Neural progenitor cell (in vitro differentiated cells): Measurements from ENCODE around the gene TRIP4. TPM values are rescaled to one million over a fixed set of nuclear protein-coding genes. Genes with fewer than 3 reads are reported as not detected.

ENCODE experiments used
- DNase-seq: peaks from one replicate; pipeline ENCODE4 v3.0.0-alpha.2; 2016; ENCODE audit warnings: low spot score
- H2AFZ ChIP-seq: fragments of 200-600 bp; sonication (generic); replicated peaks from 2 replicates; pipeline ENCODE4 v1.6.1; 2016; ENCODE audit warnings: antibody characterized with exemption
- H3F3A ChIP-seq: fragments of 200-600 bp; sonication (generic); 2 replicates; pipeline ENCODE4 v1.6.1; 2016; ENCODE audit warnings: antibody characterized with exemption, low read depth
- H3K27ac ChIP-seq: fragments of 200-600 bp; sonication (generic); 2 replicates; pipeline ENCODE4 v1.5.1; 2016; ENCODE audit warnings: mild to moderate bottlenecking
- H3K27me3 ChIP-seq: fragments of 200-600 bp; sonication (generic); 2 replicates; pipeline ENCODE4 v1.6.1; 2016; ENCODE audit warnings: mild to moderate bottlenecking, moderate library complexity
- H3K36me3 ChIP-seq: fragments of 200-600 bp; sonication (generic); 2 replicates; pipeline ENCODE4 v1.5.1; 2016
- H3K4me1 ChIP-seq: fragments of 200-600 bp; sonication (generic); 2 replicates; pipeline ENCODE4 v1.6.1; 2016; ENCODE audit warnings: mixed run types
- H3K4me2 ChIP-seq: fragments of 200-600 bp; sonication (generic); 2 replicates; pipeline ENCODE4 v1.6.1; 2016
- H3K4me3 ChIP-seq: fragments of 200-600 bp; sonication (generic); 2 replicates; pipeline ENCODE4 v1.5.1; 2016
- H3K79me2 ChIP-seq: fragments of 200-600 bp; sonication (generic); 2 replicates; pipeline ENCODE4 v1.6.1; 2016; ENCODE audit warnings: low read depth
- H3K9ac ChIP-seq: fragments of 200-600 bp; sonication (generic); 2 replicates; pipeline ENCODE4 v1.6.1; 2016
- H3K9me3 ChIP-seq: fragments of 200-600 bp; sonication (generic); 2 replicates; pipeline ENCODE4 v1.5.1; 2016; ENCODE audit warnings: low read depth
- H4K20me1 ChIP-seq: fragments of 200-600 bp; sonication (generic); 2 replicates; pipeline ENCODE4 v1.6.1; 2016; ENCODE audit warnings: low read depth
- H3K27ac Mint-ChIP-seq: 3 replicates; pipeline ENCODE4 v1.8.0; 2021; ENCODE audit warnings: mixed read lengths
- H3K27me3 Mint-ChIP-seq: 2 replicates; pipeline ENCODE4 v1.8.0; 2022; ENCODE audit warnings: low read depth, mild to moderate bottlenecking, inconsistent platforms, moderate library complexity, mixed read lengths; ENCODE audit not compliant: insufficient read depth
- H3K36me3 Mint-ChIP-seq: 3 replicates; pipeline ENCODE4 v1.8.0; 2021; ENCODE audit warnings: mixed read lengths
- H3K4me1 Mint-ChIP-seq: 3 replicates; pipeline ENCODE4 v1.8.0; 2021; ENCODE audit warnings: mixed read lengths
- H3K4me3 Mint-ChIP-seq: 3 replicates; pipeline ENCODE4 v1.8.0; 2021; ENCODE audit warnings: mild to moderate bottlenecking, moderate library complexity, mixed read lengths
- H3K9me3 Mint-ChIP-seq: 3 replicates; pipeline ENCODE4 v1.8.0; 2020; ENCODE audit warnings: mixed read lengths
- EZH2 ChIP-seq: fragments of 200-600 bp; sonication (generic); IDR thresholded peaks from 2 replicates; pipeline ENCODE4 v1.6.1; 2017; ENCODE audit warnings: antibody characterized with exemption, mild to moderate bottlenecking, moderate library complexity
- EZH2phosphoT487 ChIP-seq: fragments of 200-600 bp; sonication (generic); IDR thresholded peaks from 2 replicates; pipeline ENCODE4 v1.6.1; 2017; ENCODE audit warnings: antibody characterized with exemption
- total RNA-seq: library from RNA; depleted of rRNA; stranded (reverse); fragments of >200 nt; gene quantifications from 2 replicates; pipeline ENCODE4 v1.2.3, GENCODE V29; 2015; ENCODE audit warnings: low replicate concordance
- TF ChIP-seq, protein P1 (sequence below): fragments of 200-600 bp; sonication (generic); IDR thresholded peaks from 2 replicates; pipeline ENCODE4 v1.5.1; 2017; ENCODE audit warnings: antibody characterized with exemption, mild to moderate bottlenecking

TRIP4 gene
- total RNA-seq, 1 donor from 2014 or later: 17.3 TPM

DNA sequence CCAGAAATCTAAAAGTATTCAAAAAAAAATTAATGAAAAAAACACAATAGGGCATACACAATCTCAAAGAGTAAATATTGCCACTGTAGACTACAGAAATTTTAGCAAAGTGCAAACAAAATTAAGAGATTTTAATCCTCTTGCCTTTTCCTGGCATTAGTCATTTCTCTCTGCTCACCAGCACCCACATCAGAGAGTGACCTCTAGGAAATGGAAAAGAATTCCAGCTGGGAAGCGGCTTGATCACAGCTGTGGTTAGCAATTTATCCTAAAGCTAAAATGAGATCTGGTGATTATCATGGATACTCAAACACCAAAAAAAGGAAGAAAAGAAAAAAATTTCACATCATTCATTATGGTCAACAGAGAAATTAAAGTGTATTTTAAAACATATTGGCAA, 39.2 kb upstream of the TRIP4 start:
- no peaks in the 10 kb centered on the region for H3F3A ChIP-seq

GRCh38 chr15:64349375-64349774, 38.3 kb upstream of the TRIP4 start:
- H4K20me1 ChIP-seq: peaks cover 7% of the 10 kb centered on the region
- no peaks in the 10 kb centered on the region for H3K9me3 ChIP-seq
- DNase-seq: no peak
- Mint-ChIP-seq H3K36me3 (peaks cover 5% of the 10 kb centered on the region), H3K27me3 (no peaks in the 10 kb centered on the region), H3K27ac (no peak overlapping the region), H3K9me3 (no peaks in the 10 kb centered on the region), H3K4me3 (no peak overlapping the region), H3K4me1 (no peaks in the 10 kb centered on the region)
- peaks cover 3% of the 10 kb centered on the region for H3K36me3 ChIP-seq
- H3K79me2 ChIP-seq: peaks cover 78% of the 10 kb centered on the region
- H2AFZ ChIP-seq: no peak overlapping the region
- TF ChIP-seq EZH2 (no peak), EZH2phosphoT487 (no peak)
- TF ChIP-seq, protein P1, sequence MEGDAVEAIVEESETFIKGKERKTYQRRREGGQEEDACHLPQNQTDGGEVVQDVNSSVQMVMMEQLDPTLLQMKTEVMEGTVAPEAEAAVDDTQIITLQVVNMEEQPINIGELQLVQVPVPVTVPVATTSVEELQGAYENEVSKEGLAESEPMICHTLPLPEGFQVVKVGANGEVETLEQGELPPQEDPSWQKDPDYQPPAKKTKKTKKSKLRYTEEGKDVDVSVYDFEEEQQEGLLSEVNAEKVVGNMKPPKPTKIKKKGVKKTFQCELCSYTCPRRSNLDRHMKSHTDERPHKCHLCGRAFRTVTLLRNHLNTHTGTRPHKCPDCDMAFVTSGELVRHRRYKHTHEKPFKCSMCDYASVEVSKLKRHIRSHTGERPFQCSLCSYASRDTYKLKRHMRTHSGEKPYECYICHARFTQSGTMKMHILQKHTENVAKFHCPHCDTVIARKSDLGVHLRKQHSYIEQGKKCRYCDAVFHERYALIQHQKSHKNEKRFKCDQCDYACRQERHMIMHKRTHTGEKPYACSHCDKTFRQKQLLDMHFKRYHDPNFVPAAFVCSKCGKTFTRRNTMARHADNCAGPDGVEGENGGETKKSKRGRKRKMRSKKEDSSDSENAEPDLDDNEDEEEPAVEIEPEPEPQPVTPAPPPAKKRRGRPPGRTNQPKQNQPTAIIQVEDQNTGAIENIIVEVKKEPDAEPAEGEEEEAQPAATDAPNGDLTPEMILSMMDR: no peak
- H3K4me3 ChIP-seq: no peak overlapping the region
- no peaks in the 10 kb centered on the region for H3K27me3 ChIP-seq
- H3K4me1 ChIP-seq: no peaks in the 10 kb centered on the region
- H3F3A ChIP-seq: no peaks in the 10 kb centered on the region
- H3K9ac ChIP-seq: no peak overlapping the region
- H3K27ac ChIP-seq: no peak overlapping the region
- H3K4me2 ChIP-seq: no peak overlapping the region

More for the DNA sequence above, 39.2 kb upstream of the TRIP4 start:
- Mint-ChIP-seq H3K27me3 (no peaks in the 10 kb centered on the region), H3K27ac (no peak overlapping the region), H3K4me1 (peaks cover under 1% of the 10 kb centered on the region), H3K4me3 (no peak overlapping the region), H3K9me3 (no peaks in the 10 kb centered on the region), H3K36me3 (peaks cover 5% of the 10 kb centered on the region)
- no peaks in the 10 kb centered on the region for H3K9me3 ChIP-seq
- no peaks in the 10 kb centered on the region for H4K20me1 ChIP-seq
- no peak overlapping the region for H3K4me3 ChIP-seq
- H3K79me2 ChIP-seq: peaks cover 76% of the 10 kb centered on the region
- H3K27me3 ChIP-seq: no peaks in the 10 kb centered on the region
- no peak overlapping the region for H3K9ac ChIP-seq
- no peaks in the 10 kb centered on the region for H3K4me1 ChIP-seq
- H3K36me3 ChIP-seq: peaks cover 3% of the 10 kb centered on the region
- no peak for DNase-seq
- H3K4me2 ChIP-seq: no peak overlapping the region
- no peak overlapping the region for H2AFZ ChIP-seq
- no peak overlapping the region for H3K27ac ChIP-seq
- no peak for TF ChIP-seq EZH2
- TF ChIP-seq EZH2phosphoT487: no peak
- TF ChIP-seq, protein P1: no peak

GRCh38 chr15:64351265-64351664, 36.4 kb upstream of the TRIP4 start:
- H3K27me3 Mint-ChIP-seq: peaks cover 4% of the 10 kb centered on the region

More at GRCh38 chr15:64351265-64351664, 36.4 kb upstream of the TRIP4 start:
- Histone ChIP-seq H3K36me3 (peaks cover 3% of the 10 kb centered on the region), H2AFZ (no peak overlapping the region), H3K79me2 (peaks cover 71% of the 10 kb centered on the region), H3F3A (peaks cover 2% of the 10 kb centered on the region), H3K9me3 (no peaks in the 10 kb centered on the region), H3K4me2 (no peak overlapping the region), H4K20me1 (peaks cover 16% of the 10 kb centered on the region), H3K27ac (no peak overlapping the region), H3K4me3 (no peak overlapping the region), H3K4me1 (peaks cover 8% of the 10 kb centered on the region), H3K9ac (no peak overlapping the region), H3K27me3 (no peaks in the 10 kb centered on the region)
- Mint-ChIP-seq H3K27ac (no peak overlapping the region), H3K4me1 (peaks cover 11% of the 10 kb centered on the region), H3K9me3 (no peaks in the 10 kb centered on the region), H3K4me3 (no peak overlapping the region), H3K36me3 (peaks cover 5% of the 10 kb centered on the region)
- no peak for DNase-seq
- TF ChIP-seq, protein P1: no peak
- TF ChIP-seq EZH2phosphoT487 (no peak), EZH2 (no peak)
